Neural cell (in vitro differentiated cells): Measurements from ENCODE around the gene BRD3.

Experiments used
- EP300 ChIP-seq: fragments of 450-650 bp; conservative IDR thresholded peaks from 2 replicates; pipeline ENCODE4 v1.6.1; 2014; ENCODE audit warnings: antibody characterized with exemption, mild to moderate bottlenecking, moderate library complexity; ENCODE audit not compliant: poor library complexity, severe bottlenecking
- EZH2 ChIP-seq: fragments of 200-600, 300-800 bp; shearing (Covaris generic), sonication (generic); IDR thresholded peaks from 2 replicates; pipeline ENCODE4 v1.6.1; 2014; ENCODE audit warnings: antibody characterized with exemption, low read length, borderline replicate concordance, mild to moderate bottlenecking; ENCODE audit not compliant: insufficient read depth, poor library complexity, severe bottlenecking
- MXI1 ChIP-seq: fragments of 450-650 bp; conservative IDR thresholded peaks from 2 replicates; pipeline ENCODE4 v1.6.1; 2014; ENCODE audit warnings: antibody characterized with exemption, mild to moderate bottlenecking; ENCODE audit not compliant: poor library complexity, severe bottlenecking
- POLR2AphosphoS5 ChIP-seq: IDR thresholded peaks from 2 replicates; pipeline ENCODE4 v1.6.1; 2012
- RAD21 ChIP-seq: fragments of 450-650 bp; conservative IDR thresholded peaks from 2 replicates; pipeline ENCODE4 v1.6.1; 2014; ENCODE audit warnings: antibody characterized with exemption, mild to moderate bottlenecking, moderate library complexity
- SMC3 ChIP-seq: fragments of 450-650 bp; conservative IDR thresholded peaks from 2 replicates; pipeline ENCODE4 v1.6.1; 2014; ENCODE audit warnings: antibody characterized with exemption, mild to moderate bottlenecking, moderate library complexity; ENCODE audit not compliant: poor library complexity
- TAF1 ChIP-seq: IDR thresholded peaks from 2 replicates; pipeline ENCODE4 v1.6.1; 2012; ENCODE audit warnings: low read depth
- TF ChIP-seq, protein P1 (sequence below): fragments of 450-650 bp; IDR thresholded peaks from 2 replicates; pipeline ENCODE4 v1.5.1; 2014; ENCODE audit warnings: antibody characterized with exemption, mild to moderate bottlenecking, moderate library complexity; ENCODE audit not compliant: poor library complexity, severe bottlenecking
- TF ChIP-seq, protein P2 (sequence below): IDR thresholded peaks from 2 replicates; pipeline ENCODE4 v1.6.1; 2012; ENCODE audit warnings: borderline replicate concordance

DNA sequence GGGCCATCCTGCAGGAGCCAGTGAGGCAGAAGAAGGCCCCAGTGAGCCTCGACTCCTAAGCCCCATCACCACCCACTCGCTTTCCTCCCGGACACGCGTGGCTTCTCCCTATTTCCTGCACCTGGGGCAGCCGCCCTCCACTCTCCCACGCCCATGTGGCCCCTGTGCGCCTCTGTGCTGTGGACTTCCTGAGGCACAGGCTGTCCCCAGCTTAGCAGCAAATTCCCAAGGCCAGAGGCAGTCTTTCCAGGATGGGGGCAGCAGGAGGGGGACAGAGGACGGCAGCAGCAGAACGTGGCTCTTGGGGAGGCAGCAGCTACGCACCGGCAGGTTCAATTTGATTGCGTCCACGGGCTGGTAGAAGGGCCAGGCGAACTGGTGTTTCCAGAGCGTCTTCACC, 14.9 kb downstream of the BRD3 start:
- TF ChIP-seq, protein P1, sequence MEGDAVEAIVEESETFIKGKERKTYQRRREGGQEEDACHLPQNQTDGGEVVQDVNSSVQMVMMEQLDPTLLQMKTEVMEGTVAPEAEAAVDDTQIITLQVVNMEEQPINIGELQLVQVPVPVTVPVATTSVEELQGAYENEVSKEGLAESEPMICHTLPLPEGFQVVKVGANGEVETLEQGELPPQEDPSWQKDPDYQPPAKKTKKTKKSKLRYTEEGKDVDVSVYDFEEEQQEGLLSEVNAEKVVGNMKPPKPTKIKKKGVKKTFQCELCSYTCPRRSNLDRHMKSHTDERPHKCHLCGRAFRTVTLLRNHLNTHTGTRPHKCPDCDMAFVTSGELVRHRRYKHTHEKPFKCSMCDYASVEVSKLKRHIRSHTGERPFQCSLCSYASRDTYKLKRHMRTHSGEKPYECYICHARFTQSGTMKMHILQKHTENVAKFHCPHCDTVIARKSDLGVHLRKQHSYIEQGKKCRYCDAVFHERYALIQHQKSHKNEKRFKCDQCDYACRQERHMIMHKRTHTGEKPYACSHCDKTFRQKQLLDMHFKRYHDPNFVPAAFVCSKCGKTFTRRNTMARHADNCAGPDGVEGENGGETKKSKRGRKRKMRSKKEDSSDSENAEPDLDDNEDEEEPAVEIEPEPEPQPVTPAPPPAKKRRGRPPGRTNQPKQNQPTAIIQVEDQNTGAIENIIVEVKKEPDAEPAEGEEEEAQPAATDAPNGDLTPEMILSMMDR = no peak
- no peak for TF ChIP-seq SMC3
- TF ChIP-seq, protein P2, sequence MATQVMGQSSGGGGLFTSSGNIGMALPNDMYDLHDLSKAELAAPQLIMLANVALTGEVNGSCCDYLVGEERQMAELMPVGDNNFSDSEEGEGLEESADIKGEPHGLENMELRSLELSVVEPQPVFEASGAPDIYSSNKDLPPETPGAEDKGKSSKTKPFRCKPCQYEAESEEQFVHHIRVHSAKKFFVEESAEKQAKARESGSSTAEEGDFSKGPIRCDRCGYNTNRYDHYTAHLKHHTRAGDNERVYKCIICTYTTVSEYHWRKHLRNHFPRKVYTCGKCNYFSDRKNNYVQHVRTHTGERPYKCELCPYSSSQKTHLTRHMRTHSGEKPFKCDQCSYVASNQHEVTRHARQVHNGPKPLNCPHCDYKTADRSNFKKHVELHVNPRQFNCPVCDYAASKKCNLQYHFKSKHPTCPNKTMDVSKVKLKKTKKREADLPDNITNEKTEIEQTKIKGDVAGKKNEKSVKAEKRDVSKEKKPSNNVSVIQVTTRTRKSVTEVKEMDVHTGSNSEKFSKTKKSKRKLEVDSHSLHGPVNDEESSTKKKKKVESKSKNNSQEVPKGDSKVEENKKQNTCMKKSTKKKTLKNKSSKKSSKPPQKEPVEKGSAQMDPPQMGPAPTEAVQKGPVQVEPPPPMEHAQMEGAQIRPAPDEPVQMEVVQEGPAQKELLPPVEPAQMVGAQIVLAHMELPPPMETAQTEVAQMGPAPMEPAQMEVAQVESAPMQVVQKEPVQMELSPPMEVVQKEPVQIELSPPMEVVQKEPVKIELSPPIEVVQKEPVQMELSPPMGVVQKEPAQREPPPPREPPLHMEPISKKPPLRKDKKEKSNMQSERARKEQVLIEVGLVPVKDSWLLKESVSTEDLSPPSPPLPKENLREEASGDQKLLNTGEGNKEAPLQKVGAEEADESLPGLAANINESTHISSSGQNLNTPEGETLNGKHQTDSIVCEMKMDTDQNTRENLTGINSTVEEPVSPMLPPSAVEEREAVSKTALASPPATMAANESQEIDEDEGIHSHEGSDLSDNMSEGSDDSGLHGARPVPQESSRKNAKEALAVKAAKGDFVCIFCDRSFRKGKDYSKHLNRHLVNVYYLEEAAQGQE = no peak
- TF ChIP-seq POLR2AphosphoS5 = no peak
- no peak for TF ChIP-seq TAF1
- TF ChIP-seq EZH2 = no peak
- TF ChIP-seq EP300 = no peak
- no peak for TF ChIP-seq RAD21
- TF ChIP-seq MXI1 = no peak
